ENCODE results near the gene JAKMIP1. TPM values are rescaled to one million over a fixed set of nuclear protein-coding genes. Genes with fewer than 3 reads are reported as not detected.

Gene JAKMIP1
- total RNA-seq, 2 experiments from 2014 or later: 4.0 to 5.1 TPM

- Histone ChIP-seq H3K79me2 (ENCODE audit: insufficient read depth, low read depth, low read length) (no peaks in the 10 kb centered on the region), H3K36me3 (ENCODE audit: insufficient read depth, low read length) (no peaks in the 10 kb centered on the region), H3K9me2 (ENCODE audit: insufficient read depth, low read length) (no peaks in the 10 kb centered on the region), H3K4me2 (ENCODE audit: low read length) (no peak overlapping the region), H3K4me1 (ENCODE audit: insufficient read depth, low read length, poor library complexity, severe bottlenecking) (no peaks in the 10 kb centered on the region), H3K9me3 (ENCODE audit: low read length) (no peaks in the 10 kb centered on the region), H3K4me3 (ENCODE audit: low read depth, low read length, poor library complexity, severe bottlenecking) (no peak overlapping the region), H4K20me1 (ENCODE audit: insufficient read depth, low read length) (no peaks in the 10 kb centered on the region), H2AFZ (ENCODE audit: low read length) (no peak overlapping the region), H3K27ac (ENCODE audit: low read depth, low read length, poor library complexity, severe bottlenecking) (no peak overlapping the region)
- no peak for TF ChIP-seq EZH2phosphoT487 (IDR thresholded peaks at IDR 0.05; ENCODE audit: borderline replicate concordance, low read depth, low read length)
- TF ChIP-seq, protein P1, sequence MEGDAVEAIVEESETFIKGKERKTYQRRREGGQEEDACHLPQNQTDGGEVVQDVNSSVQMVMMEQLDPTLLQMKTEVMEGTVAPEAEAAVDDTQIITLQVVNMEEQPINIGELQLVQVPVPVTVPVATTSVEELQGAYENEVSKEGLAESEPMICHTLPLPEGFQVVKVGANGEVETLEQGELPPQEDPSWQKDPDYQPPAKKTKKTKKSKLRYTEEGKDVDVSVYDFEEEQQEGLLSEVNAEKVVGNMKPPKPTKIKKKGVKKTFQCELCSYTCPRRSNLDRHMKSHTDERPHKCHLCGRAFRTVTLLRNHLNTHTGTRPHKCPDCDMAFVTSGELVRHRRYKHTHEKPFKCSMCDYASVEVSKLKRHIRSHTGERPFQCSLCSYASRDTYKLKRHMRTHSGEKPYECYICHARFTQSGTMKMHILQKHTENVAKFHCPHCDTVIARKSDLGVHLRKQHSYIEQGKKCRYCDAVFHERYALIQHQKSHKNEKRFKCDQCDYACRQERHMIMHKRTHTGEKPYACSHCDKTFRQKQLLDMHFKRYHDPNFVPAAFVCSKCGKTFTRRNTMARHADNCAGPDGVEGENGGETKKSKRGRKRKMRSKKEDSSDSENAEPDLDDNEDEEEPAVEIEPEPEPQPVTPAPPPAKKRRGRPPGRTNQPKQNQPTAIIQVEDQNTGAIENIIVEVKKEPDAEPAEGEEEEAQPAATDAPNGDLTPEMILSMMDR (conservative IDR thresholded peaks at IDR 0.05; ENCODE audit: low read length): no peak
- ChIA-PET POLR2A (no interaction called here), CTCF (ENCODE audit: unreplicated experiment) (no interaction called here)
- no TSS peak for BruUV-seq (replicated peaks)
- intact Hi-C loops (cut with micrococcal nuclease; ENCODE audit: unreplicated experiment): no loop called here
- no peak for DNase-seq (ENCODE audit: low spot score)
Measured at GRCh38 chr4:6137027-6137746, 63.2 kb downstream of the JAKMIP1 start.

GRCh38 chr4:6134612-6135220 lies 65.6 kb downstream of the JAKMIP1 start:
- no TSS peak for BruUV-seq (replicated peaks)
- ChIA-PET CTCF (ENCODE audit: unreplicated experiment) (no interaction called here), POLR2A (no interaction called here)
- H4K20me1 ChIP-seq (ENCODE audit: insufficient read depth, low read length): no peaks in the 10 kb centered on the region
- peak; percentile 47 for DNase-seq (ENCODE audit: low spot score)
- H2AFZ ChIP-seq (ENCODE audit: low read length): no peak overlapping the region
- intact Hi-C loops (cut with micrococcal nuclease; ENCODE audit: unreplicated experiment): loop anchor here (5.0 kb wide), 1 partner anchor 193 kb away; no protein-coding TSS in a partner anchor
- no peaks in the 10 kb centered on the region for H3K9me2 ChIP-seq (ENCODE audit: insufficient read depth, low read length)
- H3K27ac ChIP-seq (ENCODE audit: low read depth, low read length, poor library complexity, severe bottlenecking): no peak overlapping the region
- no peaks in the 10 kb centered on the region for H3K9me3 ChIP-seq (ENCODE audit: low read length)
- no peak overlapping the region for H3K4me2 ChIP-seq (ENCODE audit: low read length)
- no peaks in the 10 kb centered on the region for H3K4me1 ChIP-seq (ENCODE audit: insufficient read depth, low read length, poor library complexity, severe bottlenecking)
- no peaks in the 10 kb centered on the region for H3K79me2 ChIP-seq (ENCODE audit: insufficient read depth, low read depth, low read length)
- H3K4me3 ChIP-seq (ENCODE audit: low read depth, low read length, poor library complexity, severe bottlenecking): no peak overlapping the region
- no peaks in the 10 kb centered on the region for H3K36me3 ChIP-seq (ENCODE audit: insufficient read depth, low read length)
- no peak for TF ChIP-seq EZH2phosphoT487 (IDR thresholded peaks at IDR 0.05; ENCODE audit: borderline replicate concordance, low read depth, low read length)
- TF ChIP-seq, protein P1 (conservative IDR thresholded peaks at IDR 0.05; ENCODE audit: low read length): peak; percentile 72

DNA sequence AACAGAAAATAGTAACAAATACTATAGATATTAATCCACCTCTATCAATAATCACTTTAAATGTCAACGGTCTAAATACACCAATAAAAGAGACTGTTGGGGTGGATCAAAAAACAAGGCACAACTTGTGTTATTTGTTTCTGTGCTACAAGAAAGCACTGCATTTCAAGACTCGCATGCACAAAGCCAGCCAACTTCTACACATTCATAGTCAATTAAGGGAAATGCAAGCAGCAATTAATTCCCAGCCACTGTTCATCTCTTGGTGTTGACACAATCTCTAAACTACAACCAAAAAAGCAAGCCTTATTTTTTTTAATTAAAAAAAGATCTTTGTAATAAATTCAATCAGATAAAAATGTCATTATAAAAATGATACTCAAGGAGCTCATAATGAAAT lies 67.6 kb downstream of the JAKMIP1 start:
- intact Hi-C loops (cut with micrococcal nuclease; ENCODE audit: unreplicated experiment): loop anchor here (5.0 kb wide), 1 partner anchor 195 kb away; no protein-coding TSS in a partner anchor
- Histone ChIP-seq H3K9me2 (ENCODE audit: insufficient read depth, low read length) (no peaks in the 10 kb centered on the region), H4K20me1 (ENCODE audit: insufficient read depth, low read length) (no peaks in the 10 kb centered on the region), H3K27ac (ENCODE audit: low read depth, low read length, poor library complexity, severe bottlenecking) (no peak overlapping the region), H2AFZ (ENCODE audit: low read length) (no peak overlapping the region), H3K79me2 (ENCODE audit: insufficient read depth, low read depth, low read length) (no peaks in the 10 kb centered on the region), H3K4me1 (ENCODE audit: insufficient read depth, low read length, poor library complexity, severe bottlenecking) (no peaks in the 10 kb centered on the region), H3K9me3 (ENCODE audit: low read length) (no peaks in the 10 kb centered on the region), H3K36me3 (ENCODE audit: insufficient read depth, low read length) (no peaks in the 10 kb centered on the region), H3K4me2 (ENCODE audit: low read length) (no peak overlapping the region), H3K4me3 (ENCODE audit: low read depth, low read length, poor library complexity, severe bottlenecking) (no peak overlapping the region)
- TF ChIP-seq, protein P1 (conservative IDR thresholded peaks at IDR 0.05; ENCODE audit: low read length): no peak
- no peak for TF ChIP-seq EZH2phosphoT487 (IDR thresholded peaks at IDR 0.05; ENCODE audit: borderline replicate concordance, low read depth, low read length)
- CTCF ChIA-PET (ENCODE audit: unreplicated experiment): interaction anchor here (0.5 kb wide), 1 partner anchor 197 kb away, joined by 4 read pairs; no protein-coding TSS in a partner anchor
- no TSS peak for BruUV-seq (replicated peaks)
- no peak for DNase-seq (ENCODE audit: low spot score)
- POLR2A ChIA-PET: no interaction called here

All from OCI-LY7 (cell line).